GM10847 (cell line): ENCODE data around the gene DSTYK.

Source experiments
- POLR2A ChIP-seq: IDR thresholded peaks from 2 replicates; pipeline ENCODE4 v1.6.1; 2011; ENCODE audit not compliant: insufficient read length; ENCODE audit errors: extremely low read depth

DSTYK gene

DNA sequence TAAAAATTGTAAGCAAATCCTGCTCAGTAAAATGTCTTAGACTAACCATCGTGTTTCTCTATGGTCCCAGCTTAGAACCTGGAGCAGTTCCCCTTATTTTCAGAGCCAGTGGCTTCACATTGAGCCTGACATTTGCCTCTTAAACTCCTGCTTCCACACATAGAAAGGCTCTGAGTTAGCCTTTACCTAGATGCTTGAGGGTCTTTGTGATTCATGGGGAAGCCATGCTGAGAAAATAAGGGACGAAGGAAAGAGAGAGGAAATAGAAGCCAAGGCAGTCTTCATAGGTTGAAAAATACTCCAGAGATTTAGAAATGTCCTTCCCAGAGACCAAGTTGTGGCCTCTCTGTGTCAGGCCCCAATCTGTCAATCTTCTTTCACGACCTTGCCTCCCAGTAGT, 73.6 kb downstream of the DSTYK start:
- no peak for TF ChIP-seq POLR2A

DNA sequence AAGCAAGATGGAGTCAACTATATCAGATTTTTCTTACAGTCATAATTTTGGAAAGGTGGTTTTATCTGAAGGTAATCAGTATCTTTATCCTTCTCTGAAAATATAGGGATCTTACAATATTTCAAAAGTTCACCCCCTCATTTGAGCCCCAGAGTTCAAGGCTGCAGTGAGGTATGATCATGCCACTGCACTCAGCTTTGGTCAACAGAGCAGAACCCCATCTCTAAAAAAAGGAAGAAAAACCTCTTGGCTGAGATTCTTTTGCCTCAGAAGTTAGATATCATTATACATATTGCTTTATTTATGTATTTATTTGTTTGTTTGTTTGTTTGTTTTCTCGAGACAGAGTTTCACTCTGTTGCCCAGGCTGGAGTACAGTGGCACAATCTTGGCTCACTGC, 78.2 kb downstream of the DSTYK start:
- TF ChIP-seq POLR2A, result no peak

GRCh38 chr1:205129447-205130029, 82.0 kb downstream of the DSTYK start:
- no peak for TF ChIP-seq POLR2A

DNA sequence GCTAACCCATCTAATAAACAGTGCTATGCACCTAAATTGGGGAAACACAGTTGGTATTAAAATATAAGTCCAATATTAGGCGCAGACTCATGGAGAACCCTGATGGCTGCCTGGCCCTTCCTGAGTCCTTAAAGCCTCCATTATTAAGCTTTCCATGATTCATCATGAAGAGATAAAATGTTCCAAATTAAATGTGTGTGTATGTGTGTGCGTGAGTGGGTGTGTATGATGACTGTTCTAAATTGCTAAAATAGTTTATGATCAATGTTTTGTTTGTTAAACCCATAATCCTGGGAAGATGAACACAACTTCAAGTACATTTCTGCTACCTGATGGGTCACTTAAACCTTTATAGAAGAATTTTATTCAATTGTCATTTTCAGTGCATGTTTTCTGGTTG, 83.5 kb downstream of the DSTYK start:
- no peak for TF ChIP-seq POLR2A

GRCh38 chr1:205127646-205128045, 83.9 kb downstream of the DSTYK start:
- no peak for TF ChIP-seq POLR2A

DNA sequence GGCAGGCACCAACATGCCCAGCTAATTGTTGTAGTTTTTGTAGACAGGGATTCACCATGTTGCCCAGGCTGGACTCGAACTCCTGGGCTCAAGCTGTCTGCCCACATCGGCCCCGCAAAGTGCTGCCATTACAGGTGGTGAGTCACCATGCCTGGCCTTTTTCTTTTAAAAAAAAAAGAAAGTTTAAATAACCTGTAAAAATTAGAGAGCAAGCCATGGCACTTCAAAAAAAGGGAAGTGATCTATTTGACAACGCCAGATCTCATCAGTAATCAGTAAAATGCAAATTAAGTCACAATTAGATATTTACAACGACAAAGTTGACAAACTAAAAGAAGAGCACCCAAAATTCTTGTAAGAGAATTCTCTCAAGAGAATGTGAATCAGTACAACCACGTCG, 86.8 kb downstream of the DSTYK start:
- TF ChIP-seq POLR2A, result no peak

DNA sequence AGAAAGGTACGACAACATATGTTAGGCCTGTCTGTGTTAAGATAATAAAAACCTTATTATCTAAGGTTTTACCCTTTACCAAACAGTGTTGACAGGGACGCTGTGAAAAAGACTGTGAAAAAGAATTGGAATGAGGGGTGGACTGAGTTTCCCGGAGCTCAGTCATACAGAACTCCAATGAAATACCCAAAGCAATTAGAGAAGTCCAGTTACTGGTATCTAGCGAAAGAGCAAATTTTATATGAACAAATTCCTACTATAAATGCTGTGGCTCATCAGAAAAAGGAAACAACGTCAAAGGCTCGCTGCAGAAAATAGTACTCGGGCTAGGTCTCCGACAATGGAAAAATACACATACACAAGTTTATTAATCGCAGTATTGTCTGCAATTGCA, 89.0 kb downstream of the DSTYK start:
- TF ChIP-seq POLR2A, result no peak

DNA sequence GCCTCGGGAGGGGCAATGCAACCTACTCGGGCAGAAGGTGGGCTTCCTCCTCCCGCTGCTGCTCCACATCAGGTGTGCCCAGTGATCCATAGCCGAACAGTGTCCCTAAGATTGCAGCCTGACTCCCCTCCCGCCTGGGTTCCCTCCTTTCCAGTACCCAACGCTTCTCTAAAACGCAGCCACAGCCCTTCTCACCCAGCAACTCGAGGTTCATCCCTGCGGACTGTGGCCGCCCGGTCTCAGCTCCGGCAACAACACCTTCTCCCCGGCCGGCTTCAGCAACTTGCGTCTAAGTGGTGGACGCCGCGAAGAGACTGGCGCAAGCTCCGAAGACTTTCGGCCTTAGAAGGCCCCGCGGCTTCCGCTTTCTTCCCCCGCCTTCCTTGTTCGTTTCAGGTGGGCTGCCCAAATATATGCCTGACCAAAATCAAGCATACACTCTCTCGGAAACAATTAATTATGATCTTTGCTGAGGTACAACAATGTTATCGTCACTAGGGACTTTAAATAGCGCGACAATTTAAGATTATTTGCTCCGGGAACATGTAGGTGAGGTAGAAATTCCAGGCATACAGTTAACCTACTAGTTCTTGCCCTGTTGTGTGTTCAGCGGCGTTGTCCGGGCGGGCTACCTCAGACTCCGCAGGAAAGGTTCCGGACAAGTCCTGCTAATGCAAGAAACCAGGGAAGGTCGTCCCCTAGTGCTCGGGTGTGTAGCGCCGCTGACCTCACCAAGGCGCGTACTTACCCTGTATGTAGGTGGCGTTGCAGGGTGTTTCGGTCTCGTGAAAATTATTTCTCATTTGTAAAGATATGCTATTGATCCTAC, 89.6 kb downstream of the DSTYK start, which contains the start of gene RBBP5:
TSS of gene RBBP5 (minus strand) at position 319 of the 829 bp plus-strand sequence. CDS start at position 214, 105 bp downstream.
- TF ChIP-seq POLR2A, result peak; percentile 85

GRCh38 chr1:205118752-205119151, 92.8 kb downstream of the DSTYK start:
- no peak for TF ChIP-seq POLR2A

- TF ChIP-seq POLR2A, result no peak
These were observed 100.1 kb downstream of the DSTYK start for GRCh38 chr1:205111354-205111753.

GRCh38 chr1:205109711-205110110, 101.8 kb downstream of the DSTYK start:
- no peak for TF ChIP-seq POLR2A

- no peak for TF ChIP-seq POLR2A
These were observed 102.2 kb downstream of the DSTYK start for GRCh38 chr1:205109269-205109668.

GRCh38 chr1:205108464-205108863, 103.0 kb downstream of the DSTYK start:
- no peak for TF ChIP-seq POLR2A

DNA sequence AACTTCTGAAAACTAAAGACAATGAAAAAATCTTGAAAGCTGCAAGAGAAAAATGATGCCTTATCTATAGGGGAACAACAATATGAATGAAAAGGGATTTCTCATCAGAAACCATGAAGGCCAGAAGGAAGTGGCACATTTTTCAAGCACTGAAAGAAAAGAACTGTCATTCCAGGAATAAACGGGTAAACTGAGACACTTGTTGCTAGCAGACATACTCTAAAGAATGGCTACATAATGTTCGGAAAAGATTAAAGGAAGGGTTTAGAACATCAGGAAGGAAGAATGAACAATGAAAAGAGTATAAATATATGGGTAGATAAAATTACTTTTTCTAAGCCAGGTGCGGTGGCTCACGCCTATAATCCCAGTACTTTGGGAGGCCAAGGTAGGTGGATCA, 104.2 kb downstream of the DSTYK start:
- no peak for TF ChIP-seq POLR2A

GRCh38 chr1:205102404-205102803, 109.1 kb downstream of the DSTYK start:
- no peak for TF ChIP-seq POLR2A

- no peak for TF ChIP-seq POLR2A
These were observed 113.3 kb downstream of the DSTYK start for GRCh38 chr1:205098242-205098641.

DNA sequence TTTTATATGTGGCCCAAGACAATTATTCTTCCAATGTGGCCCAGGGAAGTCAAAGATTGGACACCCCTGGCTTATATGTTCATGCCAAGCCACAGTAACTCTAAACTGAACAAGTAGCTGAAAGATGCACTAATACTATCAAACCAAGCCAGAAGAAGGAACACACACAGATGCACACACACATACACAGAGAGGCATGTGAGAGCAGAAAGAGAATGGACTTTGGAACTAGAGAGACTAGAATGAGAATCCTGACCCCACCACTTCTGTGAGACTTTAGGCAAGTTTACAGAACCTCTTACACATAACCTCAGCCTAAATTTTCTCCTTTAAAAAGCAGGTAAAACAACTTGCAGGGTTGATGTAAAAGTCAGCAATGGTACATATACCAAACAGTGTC, 116.1 kb downstream of the DSTYK start:
- no peak for TF ChIP-seq POLR2A
